GM23338 (cell line): ENCODE measurements around the gene AP2A2. TPM values are rescaled to one million over a fixed set of nuclear protein-coding genes. Genes with fewer than 3 reads are reported as not detected.

Experiments
- ATAC-seq: fragments of 200-7000 bp; cut with Tn5 transposase; 3 replicates; pipeline ENCODE4 v1.9.1; 2020
- DNase-seq: peaks from one replicate; pipeline ENCODE4 v3.0.0-alpha.2; 2015; ENCODE audit warnings: low spot score
- H2AFZ ChIP-seq: fragments of 200-600 bp; sonication (generic); 2 replicates; pipeline ENCODE4 v1.8.0; 2016; ENCODE audit warnings: antibody characterized with exemption, mild to moderate bottlenecking, moderate library complexity
- H3F3A ChIP-seq: fragments of 200-600 bp; sonication (generic); replicated peaks from 2 replicates; pipeline ENCODE4 v1.8.0; 2017; ENCODE audit warnings: antibody characterized with exemption, mixed run types, low read depth
- H3K27ac ChIP-seq: fragments of 200-600 bp; sonication (generic); 2 replicates; pipeline ENCODE4 v1.6.1; 2016; ENCODE audit warnings: low read depth
- H3K27me3 ChIP-seq: fragments of 200-600 bp; sonication (generic); 2 replicates; pipeline ENCODE4 v1.8.0; 2016; ENCODE audit warnings: mild to moderate bottlenecking, mixed run types, moderate library complexity; ENCODE audit not compliant: insufficient read depth
- H3K36me3 ChIP-seq: fragments of 200-600 bp; sonication (generic); 2 replicates; pipeline ENCODE4 v1.8.0; 2016; ENCODE audit warnings: mild to moderate bottlenecking; ENCODE audit not compliant: insufficient read depth
- H3K4me1 ChIP-seq: fragments of 200-600 bp; sonication (generic); 2 replicates; pipeline ENCODE4 v1.8.0; 2016; ENCODE audit warnings: mild to moderate bottlenecking, moderate library complexity; ENCODE audit not compliant: insufficient read depth
- H3K4me2 ChIP-seq: fragments of 200-600 bp; sonication (generic); 2 replicates; pipeline ENCODE4 v1.7.1; 2017; ENCODE audit warnings: mixed run types
- H3K4me3 ChIP-seq: fragments of 200-600 bp; sonication (generic); 2 replicates; pipeline ENCODE4 v1.6.1; 2016; ENCODE audit warnings: mixed run types
- H3K79me2 ChIP-seq: fragments of 200-600 bp; sonication (generic); replicated peaks from 2 replicates; pipeline ENCODE4 v1.8.0; 2017; ENCODE audit warnings: mild to moderate bottlenecking; ENCODE audit not compliant: insufficient read depth
- H3K9me2 ChIP-seq: fragments of 200-600 bp; sonication (generic); 2 replicates; pipeline ENCODE4 v1.8.0; 2017; ENCODE audit not compliant: insufficient read depth
- H4K20me1 ChIP-seq: fragments of 200-600 bp; sonication (generic); replicated peaks from 2 replicates; pipeline ENCODE4 v1.8.0; 2017; ENCODE audit warnings: mild to moderate bottlenecking; ENCODE audit not compliant: insufficient read depth
- H3K27ac Mint-ChIP-seq: 2 replicates; pipeline ENCODE4 v1.8.0; 2020; ENCODE audit warnings: inconsistent platforms, mild to moderate bottlenecking, moderate library complexity, mixed read lengths
- H3K27me3 Mint-ChIP-seq: 3 replicates; pipeline ENCODE4 v1.8.0; 2022; ENCODE audit warnings: low read depth, mild to moderate bottlenecking, moderate library complexity, mixed read lengths, inconsistent platforms; ENCODE audit not compliant: insufficient read depth, poor library complexity
- H3K36me3 Mint-ChIP-seq: 3 replicates; pipeline ENCODE4 v1.8.0; 2021; ENCODE audit warnings: low read depth, mild to moderate bottlenecking, inconsistent platforms, moderate library complexity, mixed read lengths
- H3K4me1 Mint-ChIP-seq: 3 replicates; pipeline ENCODE4 v1.8.0; 2020; ENCODE audit warnings: mild to moderate bottlenecking, inconsistent platforms, mixed read lengths
- H3K4me3 Mint-ChIP-seq: 3 replicates; pipeline ENCODE4 v1.8.0; 2021; ENCODE audit warnings: moderate library complexity, mild to moderate bottlenecking, inconsistent platforms, mixed read lengths
- H3K9me3 Mint-ChIP-seq: 3 replicates; pipeline ENCODE4 v1.8.0; 2020; ENCODE audit warnings: moderate library complexity, mild to moderate bottlenecking, inconsistent platforms, mixed read lengths
- CREB1 ChIP-seq: fragments of 250-450 bp; sonication (Bioruptor Pico); IDR thresholded peaks from 2 replicates; pipeline ENCODE4 v1.5.0; 2020; ENCODE audit warnings: low read depth, mild to moderate bottlenecking, moderate library complexity
- EZH2 ChIP-seq: fragments of 200-600 bp; sonication (generic); IDR thresholded peaks from one replicate; pipeline ENCODE4 v1.8.0; 2017; ENCODE audit warnings: antibody characterized with exemption, mild to moderate bottlenecking, low read depth; ENCODE audit not compliant: unreplicated experiment
- JUNB ChIP-seq: IDR thresholded peaks from one replicate; pipeline ENCODE4 v1.6.1; 2016; ENCODE audit warnings: antibody characterized with exemption; ENCODE audit not compliant: unreplicated experiment
- NANOG ChIP-seq: IDR thresholded peaks from 2 replicates; pipeline ENCODE4 v1.6.1; 2016; ENCODE audit warnings: antibody characterized with exemption, borderline replicate concordance
- POLR2AphosphoS5 ChIP-seq: IDR thresholded peaks from 2 replicates; pipeline ENCODE4 v1.6.1; 2016; ENCODE audit warnings: antibody characterized with exemption, low read depth
- STAT1 ChIP-seq: IDR thresholded peaks from one replicate; pipeline ENCODE4 v1.6.1; 2016; ENCODE audit warnings: antibody characterized with exemption; ENCODE audit not compliant: unreplicated experiment
- ZNF331 ChIP-seq: fragments of 250-450 bp; sonication (Bioruptor Pico); IDR thresholded peaks from 2 replicates; pipeline ENCODE4 v1.5.0; 2020; ENCODE audit warnings: low read depth, mild to moderate bottlenecking, moderate library complexity
- polyA plus RNA-seq: library from polyadenylated mRNA; unstranded; fragments of >200 nt; fragmentation: Nextera tagmentation; extraction: Ambion mirVana; gene quantifications from 2 replicates; pipeline ENCODE4 v1.2.1, GENCODE V29; 2016
- total RNA-seq: library from RNA; depleted of rRNA; stranded (reverse); fragments of >200 nt; shearing (Covaris generic); gene quantifications from 2 replicates; pipeline ENCODE4 v1.2.3, GENCODE V29; 2014
- TF ChIP-seq, protein P1 (sequence below), 2 experiments: fragments of 200-600 bp in 1 of 2; sonication (generic) in 1 of 2; conservative IDR thresholded peaks; 2 replicates each; pipeline versions ENCODE4 v1.5.1 to v1.6.1; 2016 to 2017; ENCODE audit warnings: antibody characterized with exemption in 2 of 2, low read depth in 2 of 2, mild to moderate bottlenecking in 2 of 2, moderate library complexity in 1 of 2
- TF ChIP-seq, protein P2 (sequence below): IDR thresholded peaks from one replicate; pipeline ENCODE4 v1.6.1; 2018; ENCODE audit warnings: antibody characterized with exemption; ENCODE audit not compliant: unreplicated experiment
- TF ChIP-seq, protein P3 (sequence below): IDR thresholded peaks from 2 replicates; pipeline ENCODE4 v1.6.1; 2016; ENCODE audit warnings: antibody characterized with exemption

AP2A2 gene
- total and polyA plus RNA-seq, 2 experiments from 2014 or later = 23.7 to 47.5 TPM

DNA sequence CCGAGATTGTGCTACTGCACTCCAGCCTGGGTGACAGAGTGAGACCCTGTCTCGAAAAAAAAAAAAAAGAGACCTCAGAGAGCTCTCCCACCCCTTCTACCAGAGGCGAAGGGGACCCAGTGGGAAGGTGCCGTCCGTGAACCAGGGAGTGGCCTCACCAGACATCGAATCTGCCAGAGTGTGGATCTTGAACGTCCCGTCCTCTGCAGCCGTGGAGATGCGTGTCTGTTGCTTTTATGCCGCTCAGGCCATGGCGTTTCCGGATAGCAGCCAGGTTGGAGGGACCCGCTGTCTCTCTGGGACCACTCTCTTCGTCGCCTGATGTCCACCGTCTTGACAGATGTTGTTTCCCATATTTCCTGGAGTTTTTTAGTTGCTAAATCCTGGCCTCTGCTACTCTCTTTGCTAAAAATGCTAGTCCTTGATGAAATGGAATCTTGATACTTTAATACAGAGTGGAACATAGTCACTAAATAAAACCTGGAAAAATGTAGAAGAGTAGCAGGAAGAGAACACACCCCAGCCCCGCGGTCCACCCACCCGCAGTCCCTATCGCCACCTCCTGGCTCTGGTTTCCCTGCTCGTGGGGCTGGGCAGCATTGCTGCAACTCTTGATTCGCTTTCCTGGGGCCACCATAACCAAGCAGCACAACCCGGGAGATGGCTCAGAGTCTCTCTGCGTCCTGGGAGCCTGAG, 122.9 kb downstream of the AP2A2 start:
- ATAC-seq (peak; percentile 19), DNase-seq (peak; percentile 48)
- H2AFZ ChIP-seq = no peak overlapping the region
- Mint-ChIP-seq H3K4me1 (no peaks in the 10 kb centered on the region; the same call in 2 of the 3 replicates), H3K4me3 (no peak overlapping the region), H3K9me3 (peaks cover 2% of the 10 kb centered on the region; the same call in 2 of the 3 replicates), H3K36me3 (no peaks in the 10 kb centered on the region; the same call in 2 of the 3 replicates), H3K27me3 (peaks cover 9% of the 10 kb centered on the region), H3K27ac (no peak overlapping the region)
- no peak overlapping the region for H3K4me2 ChIP-seq
- no peaks in the 10 kb centered on the region for H4K20me1 ChIP-seq
- H3K27ac ChIP-seq = no peak overlapping the region
- H3K4me1 ChIP-seq = no peaks in the 10 kb centered on the region
- H3K9me2 ChIP-seq = no peaks in the 10 kb centered on the region
- H3K27me3 ChIP-seq = no peaks in the 10 kb centered on the region
- no peaks in the 10 kb centered on the region for H3K79me2 ChIP-seq
- H3K4me3 ChIP-seq = no peak overlapping the region
- no peaks in the 10 kb centered on the region for H3K36me3 ChIP-seq
- TF ChIP-seq, protein P1, sequence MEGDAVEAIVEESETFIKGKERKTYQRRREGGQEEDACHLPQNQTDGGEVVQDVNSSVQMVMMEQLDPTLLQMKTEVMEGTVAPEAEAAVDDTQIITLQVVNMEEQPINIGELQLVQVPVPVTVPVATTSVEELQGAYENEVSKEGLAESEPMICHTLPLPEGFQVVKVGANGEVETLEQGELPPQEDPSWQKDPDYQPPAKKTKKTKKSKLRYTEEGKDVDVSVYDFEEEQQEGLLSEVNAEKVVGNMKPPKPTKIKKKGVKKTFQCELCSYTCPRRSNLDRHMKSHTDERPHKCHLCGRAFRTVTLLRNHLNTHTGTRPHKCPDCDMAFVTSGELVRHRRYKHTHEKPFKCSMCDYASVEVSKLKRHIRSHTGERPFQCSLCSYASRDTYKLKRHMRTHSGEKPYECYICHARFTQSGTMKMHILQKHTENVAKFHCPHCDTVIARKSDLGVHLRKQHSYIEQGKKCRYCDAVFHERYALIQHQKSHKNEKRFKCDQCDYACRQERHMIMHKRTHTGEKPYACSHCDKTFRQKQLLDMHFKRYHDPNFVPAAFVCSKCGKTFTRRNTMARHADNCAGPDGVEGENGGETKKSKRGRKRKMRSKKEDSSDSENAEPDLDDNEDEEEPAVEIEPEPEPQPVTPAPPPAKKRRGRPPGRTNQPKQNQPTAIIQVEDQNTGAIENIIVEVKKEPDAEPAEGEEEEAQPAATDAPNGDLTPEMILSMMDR (conservative IDR thresholded peaks at IDR 0.05; ENCODE audit: low read depth in 2 of 2) = peak in 1 of 2 experiments; percentile 69; a peak in 2 of 4 replicates
- TF ChIP-seq CREB1 (CRISPR knock-in tag) = no peak
- H3F3A ChIP-seq = no peaks in the 10 kb centered on the region

DNA sequence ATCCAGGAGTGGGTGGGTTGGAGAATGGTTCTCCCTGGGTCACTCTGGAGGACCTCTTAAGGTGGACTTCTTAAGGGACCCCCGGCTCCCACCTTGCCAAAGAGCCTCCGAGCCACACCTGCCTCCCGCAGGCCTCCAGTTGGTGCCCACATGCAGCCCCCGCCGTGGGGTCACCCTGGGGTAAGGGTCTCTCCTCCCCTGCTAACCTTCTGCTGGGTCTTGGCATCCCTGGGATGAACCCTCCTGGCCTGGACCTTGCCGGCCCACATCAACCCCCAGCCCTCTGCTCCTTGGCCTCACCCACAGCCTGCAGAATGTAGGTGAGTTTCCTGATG, 123.4 kb downstream of the AP2A2 start:
- H3K9me3 Mint-ChIP-seq = peaks cover under 1% of the 10 kb centered on the region; the same call in 2 of the 3 replicates
- TF ChIP-seq, protein P2, sequence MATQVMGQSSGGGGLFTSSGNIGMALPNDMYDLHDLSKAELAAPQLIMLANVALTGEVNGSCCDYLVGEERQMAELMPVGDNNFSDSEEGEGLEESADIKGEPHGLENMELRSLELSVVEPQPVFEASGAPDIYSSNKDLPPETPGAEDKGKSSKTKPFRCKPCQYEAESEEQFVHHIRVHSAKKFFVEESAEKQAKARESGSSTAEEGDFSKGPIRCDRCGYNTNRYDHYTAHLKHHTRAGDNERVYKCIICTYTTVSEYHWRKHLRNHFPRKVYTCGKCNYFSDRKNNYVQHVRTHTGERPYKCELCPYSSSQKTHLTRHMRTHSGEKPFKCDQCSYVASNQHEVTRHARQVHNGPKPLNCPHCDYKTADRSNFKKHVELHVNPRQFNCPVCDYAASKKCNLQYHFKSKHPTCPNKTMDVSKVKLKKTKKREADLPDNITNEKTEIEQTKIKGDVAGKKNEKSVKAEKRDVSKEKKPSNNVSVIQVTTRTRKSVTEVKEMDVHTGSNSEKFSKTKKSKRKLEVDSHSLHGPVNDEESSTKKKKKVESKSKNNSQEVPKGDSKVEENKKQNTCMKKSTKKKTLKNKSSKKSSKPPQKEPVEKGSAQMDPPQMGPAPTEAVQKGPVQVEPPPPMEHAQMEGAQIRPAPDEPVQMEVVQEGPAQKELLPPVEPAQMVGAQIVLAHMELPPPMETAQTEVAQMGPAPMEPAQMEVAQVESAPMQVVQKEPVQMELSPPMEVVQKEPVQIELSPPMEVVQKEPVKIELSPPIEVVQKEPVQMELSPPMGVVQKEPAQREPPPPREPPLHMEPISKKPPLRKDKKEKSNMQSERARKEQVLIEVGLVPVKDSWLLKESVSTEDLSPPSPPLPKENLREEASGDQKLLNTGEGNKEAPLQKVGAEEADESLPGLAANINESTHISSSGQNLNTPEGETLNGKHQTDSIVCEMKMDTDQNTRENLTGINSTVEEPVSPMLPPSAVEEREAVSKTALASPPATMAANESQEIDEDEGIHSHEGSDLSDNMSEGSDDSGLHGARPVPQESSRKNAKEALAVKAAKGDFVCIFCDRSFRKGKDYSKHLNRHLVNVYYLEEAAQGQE = no peak
- no peak for TF ChIP-seq ZNF331 (CRISPR knock-in tag)
- no peak for TF ChIP-seq NANOG
- TF ChIP-seq JUNB = no peak
- TF ChIP-seq STAT1 = no peak
- TF ChIP-seq POLR2AphosphoS5 = no peak
- no peak for TF ChIP-seq CREB1 (CRISPR knock-in tag)
- TF ChIP-seq EZH2 = no peak
- TF ChIP-seq, protein P3, sequence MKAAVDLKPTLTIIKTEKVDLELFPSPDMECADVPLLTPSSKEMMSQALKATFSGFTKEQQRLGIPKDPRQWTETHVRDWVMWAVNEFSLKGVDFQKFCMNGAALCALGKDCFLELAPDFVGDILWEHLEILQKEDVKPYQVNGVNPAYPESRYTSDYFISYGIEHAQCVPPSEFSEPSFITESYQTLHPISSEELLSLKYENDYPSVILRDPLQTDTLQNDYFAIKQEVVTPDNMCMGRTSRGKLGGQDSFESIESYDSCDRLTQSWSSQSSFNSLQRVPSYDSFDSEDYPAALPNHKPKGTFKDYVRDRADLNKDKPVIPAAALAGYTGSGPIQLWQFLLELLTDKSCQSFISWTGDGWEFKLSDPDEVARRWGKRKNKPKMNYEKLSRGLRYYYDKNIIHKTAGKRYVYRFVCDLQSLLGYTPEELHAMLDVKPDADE = no peak

More for the DNA sequence above, 123.4 kb downstream of the AP2A2 start:
- ATAC-seq = no peak
- Histone ChIP-seq H3K4me3 (no peak overlapping the region), H2AFZ (no peak overlapping the region), H3K79me2 (no peaks in the 10 kb centered on the region), H3K4me2 (no peak overlapping the region), H3K4me1 (no peaks in the 10 kb centered on the region), H3K36me3 (no peaks in the 10 kb centered on the region), H4K20me1 (no peaks in the 10 kb centered on the region), H3F3A (no peaks in the 10 kb centered on the region), H3K9me2 (no peaks in the 10 kb centered on the region), H3K27ac (no peak overlapping the region), H3K27me3 (no peaks in the 10 kb centered on the region)
- no peak overlapping the region for H3K27ac Mint-ChIP-seq
- DNase-seq = no peak
- no peak overlapping the region for H3K4me3 Mint-ChIP-seq
- peaks cover 9% of the 10 kb centered on the region for H3K27me3 Mint-ChIP-seq
- no peaks in the 10 kb centered on the region; the same call in 2 of the 3 replicates for H3K36me3 Mint-ChIP-seq
- H3K4me1 Mint-ChIP-seq = no peaks in the 10 kb centered on the region; the same call in 2 of the 3 replicates
